RWPE1 (cell line): ENCODE data around the gene FSTL4.

ENCODE experiments used
- CTCF ChIA-PET: fragments of 350-600 bp; sonication (Branson Sonifier 250); formaldehyde crosslinking; extraction: SDS; loops from one replicate; lab custom pipeline; 2021; lab: Yijun Ruan, JAX
- POLR2A ChIA-PET: fragments of 400-600 bp; formaldehyde crosslinking; extraction: SDS; loops from one replicate; lab custom pipeline; 2020; ENCODE audit warnings: antibody characterized with exemption; ENCODE audit not compliant: low non-redundant PET; lab: Yijun Ruan, JAX
- DNase-seq: peaks from one replicate; pipeline ENCODE4 v3.0.0; 2012; ENCODE audit warnings: low spot score
- H3K27ac ChIP-seq: fragments of 450-650 bp; 2 replicates; pipeline ENCODE4 v1.5.1; 2017
- CTCF ChIP-seq: fragments of 450-650 bp; conservative IDR thresholded peaks from 2 replicates; pipeline ENCODE4 v1.5.1; 2017; ENCODE audit warnings: low read depth, mild to moderate bottlenecking

The FSTL4 gene

DNA sequence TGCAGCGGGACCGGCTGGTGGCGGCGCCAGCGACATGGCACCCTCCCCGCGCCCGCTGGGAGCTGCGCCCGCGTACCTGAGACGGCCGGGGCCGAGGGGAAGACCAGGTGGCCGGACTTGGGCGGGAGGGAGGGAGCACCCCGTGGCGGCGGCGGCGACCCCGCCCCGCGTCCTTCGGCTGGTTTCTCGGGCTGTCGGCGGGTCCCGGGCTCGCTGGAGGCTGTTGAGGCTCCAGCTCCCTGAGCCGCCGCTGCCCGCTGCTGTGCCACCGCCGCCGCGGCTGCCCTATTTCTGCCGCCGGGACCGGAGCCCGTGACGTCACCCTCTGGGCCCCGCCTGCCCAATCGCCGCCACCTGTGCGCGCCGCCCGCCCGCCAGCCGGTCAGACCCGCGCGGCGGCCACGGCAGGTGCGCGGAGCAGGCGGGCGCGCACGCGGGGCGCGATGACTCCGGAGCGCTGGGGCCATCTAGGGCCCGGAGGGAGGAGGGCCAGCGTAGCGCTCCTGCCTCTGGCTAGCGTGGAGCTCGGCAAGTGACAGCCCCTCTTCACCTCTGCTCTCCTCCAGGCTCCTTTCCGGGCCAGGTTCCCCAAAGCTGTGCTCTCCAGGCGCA, at the start of gene FSTL4:
FSTL4 (minus strand) TSS at position 293 of the 612 bp plus-strand sequence.
- H3K27ac ChIP-seq = no peak within 1 kb of the TSS
- TF ChIP-seq CTCF = 0 out of 2 replicates have a peak, but pooled peaks have one; percentile 8
- peak; percentile 55 for DNase-seq
- CTCF ChIA-PET = interaction anchor here (0.5 to 1.0 kb wide), 7 partner anchors 31 to 1401 kb away, joined by 3 to 5 read pairs (median 3); no protein-coding TSS in a partner anchor
- POLR2A ChIA-PET = no interaction called here

GRCh38 chr5:133661389-133661788, 49.0 kb upstream of the FSTL4 start:
- DNase-seq = no peak
- CTCF ChIA-PET = interaction anchor here (0.6 kb wide), 1 partner anchor 224 kb away, joined by 4 read pairs; no protein-coding TSS in a partner anchor
- POLR2A ChIA-PET = no interaction called here
- H3K27ac ChIP-seq = no peak overlapping the region
- no peak for TF ChIP-seq CTCF

- DNase-seq = no peak
- CTCF ChIA-PET = interaction anchor here (0.7 to 1.1 kb wide), 5 partner anchors 9 to 347 kb away, joined by 3 to 5 read pairs (median 4); no protein-coding TSS in a partner anchor
These were observed 46.0 kb upstream of the FSTL4 start for GRCh38 chr5:133658327-133658726.

DNA sequence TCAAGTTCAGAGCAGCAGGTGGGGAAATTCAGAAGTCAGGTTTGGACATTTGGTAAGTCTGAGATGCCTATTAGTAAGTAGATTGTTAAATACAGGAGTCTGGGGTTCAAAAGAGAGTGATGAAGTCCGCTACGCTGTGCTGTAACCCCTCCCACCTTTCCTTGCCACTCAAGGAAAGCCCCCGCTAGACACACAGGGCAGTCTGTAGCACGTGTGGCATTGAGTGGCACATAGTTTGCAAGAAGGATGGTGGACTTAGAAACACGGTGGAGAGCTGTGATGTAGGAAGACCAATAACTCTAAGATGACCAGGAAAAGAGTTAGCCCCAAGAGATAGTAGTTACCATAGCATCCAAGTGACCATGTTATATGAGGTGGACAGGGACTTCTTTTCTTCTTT, 44.7 kb upstream of the FSTL4 start:
- ChIA-PET POLR2A (no interaction called here), CTCF (interaction anchor here (0.6 kb wide), 2 partner anchors 22 to 557 kb away, joined by 3 read pairs; no protein-coding TSS in a partner anchor)
- TF ChIP-seq CTCF = no peak
- no peak overlapping the region for H3K27ac ChIP-seq
- no peak for DNase-seq

More at GRCh38 chr5:133658327-133658726, 46.0 kb upstream of the FSTL4 start:
- H3K27ac ChIP-seq = no peak overlapping the region
- POLR2A ChIA-PET = no interaction called here
- TF ChIP-seq CTCF = no peak

- TF ChIP-seq CTCF = no peak
- DNase-seq = no peak
- CTCF ChIA-PET = no interaction called here
- no peak overlapping the region for H3K27ac ChIP-seq
- POLR2A ChIA-PET = no interaction called here
These were observed 43.6 kb upstream of the FSTL4 start for GRCh38 chr5:133655966-133656365.

DNA sequence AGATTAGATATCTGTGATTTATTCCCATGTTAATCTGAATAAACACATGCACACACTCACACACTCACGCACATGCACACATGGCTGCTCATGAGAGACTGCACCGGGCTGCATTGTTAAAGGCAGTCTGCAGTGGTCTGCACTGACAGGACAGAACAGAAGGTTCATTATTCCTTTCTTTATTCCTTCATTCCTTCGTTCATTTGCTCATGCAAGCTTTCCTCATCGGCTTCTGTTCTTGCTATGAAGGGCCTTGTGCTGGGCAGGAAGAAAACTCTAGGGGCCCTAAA, 41.4 kb upstream of the FSTL4 start:
- no peak for DNase-seq
- no peak for TF ChIP-seq CTCF
- no peak overlapping the region for H3K27ac ChIP-seq
- POLR2A ChIA-PET = no interaction called here
- CTCF ChIA-PET = no interaction called here
